Stomach (tissue), 9 donors: ENCODE data around the gene RSPO3. TPM values are rescaled to one million over a fixed set of nuclear protein-coding genes. Genes with fewer than 3 reads are reported as not detected.

Source experiments
- DNase-seq, 2 donors: peaks; one replicate each; pipeline versions ENCODE4 v3.0.0 to v3.0.0-alpha.2; 2013 to 2019
- H3K27ac ChIP-seq, 5 donors: fragments of 200-600 bp in 4 of 5; sonication (generic) in 4 of 5; one replicate each; pipeline ENCODE4 v1.5.1; 2013 to 2019; ENCODE audit warnings: mild to moderate bottlenecking in 1 of 5, moderate library complexity in 1 of 5
- H3K27me3 ChIP-seq, 3 donors: fragments of 200-600 bp; sonication (generic); one replicate each; pipeline ENCODE4 v1.5.1; 2017 to 2019; ENCODE audit warnings: mixed run types in 1 of 3
- H3K36me3 ChIP-seq, 4 donors: fragments of 200-600 bp; sonication (generic); 1 replicate in 3 of 4; 2 replicates in 1 of 4; pipeline ENCODE4 v1.5.1; 2016 to 2019
- H3K4me1 ChIP-seq, 4 donors: fragments of 200-600 bp; sonication (generic); one replicate each; pipeline ENCODE4 v1.5.1; 2016 to 2019
- H3K4me3 ChIP-seq, 4 donors: fragments of 200-600 bp; sonication (generic) in 3 of 4; one replicate each; pipeline ENCODE4 v1.5.1; 2016 to 2019; ENCODE audit warnings: mild to moderate bottlenecking in 1 of 4
- H3K9me3 ChIP-seq, 4 donors: fragments of 200-600 bp; sonication (generic); one replicate each; pipeline ENCODE4 v1.5.1; 2016 to 2019
- CTCF ChIP-seq, 7 experiments: fragments of 450-650 bp in 4 of 7; fragments of 200-600 bp in 3 of 7; sonication (generic) in 3 of 7; IDR thresholded peaks; one replicate each; pipeline ENCODE4 v1.5.1; 2016 to 2019; ENCODE audit warnings: antibody characterized with exemption in 7 of 7, control low read depth in 2 of 7, mild to moderate bottlenecking in 1 of 7
- EP300 ChIP-seq: sonication (generic); formaldehyde crosslinking; IDR thresholded peaks from one replicate; pipeline ENCODE4 v1.6.1; 2017; ENCODE audit warnings: antibody characterized with exemption
- POLR2A ChIP-seq, 4 donors: fragments of 450-650 bp; IDR thresholded peaks; one replicate each; pipeline ENCODE4 v1.6.1; 2016; ENCODE audit warnings: antibody characterized with exemption in 4 of 4, control low read depth in 2 of 4, mild to moderate bottlenecking in 1 of 4, moderate library complexity in 1 of 4
- POLR2AphosphoS5 ChIP-seq, 3 donors: sonication (generic); formaldehyde crosslinking; IDR thresholded peaks; one replicate each; pipeline ENCODE4 v1.6.1; 2016; ENCODE audit warnings: antibody characterized with exemption in 3 of 3
- WGBS, 5 donors: extraction: QIAGEN DNeasy Blood & Tissue Kit in 3 of 5; methylation state at CpG; one replicate each; pipeline versions ENCODE4 v1.1.5 to v1.1.7; 2013 to 2018; 5-methylcytosine and 5-hydroxymethylcytosine counted together
- intact Hi-C: fragments of 100-400 bp; cut with DNase I; formaldehyde crosslinking; loops from one replicate; pipeline ENCODE4 v1.15.1; 2023; ENCODE audit warnings: low total_unique reads
- polyA plus RNA-seq, 3 donors: library from polyadenylated mRNA; stranded (reverse); fragments of 200-250 nt; gene quantifications; one replicate each; pipeline ENCODE4 v1.2.3, GENCODE V29; 2013
- total RNA-seq, 5 donors: library from RNA; depleted of rRNA; stranded (reverse); fragments of >200 nt; gene quantifications; one replicate each; pipeline versions ENCODE4 v1.1.0 to v1.2.3, GENCODE V29; 2014 to 2016
- donor health status: healthy with polysubstance abuse.
- donor health status: Bipolar disorder and iron deficiency.
- donor health status: healthy.

RSPO3 gene
- total and polyA plus RNA-seq, 8 donors: 2.0 to 59.5 (median 7.6) TPM

- H3K27me3 ChIP-seq: no peaks in the 10 kb centered on the region
- H3K4me3 ChIP-seq: no peak overlapping the region
- no peaks in the 10 kb centered on the region for H3K9me3 ChIP-seq
- no peak for DNase-seq
- WGBS, 5 donors: 64 to 77% (median 72%) methylated on average over 4 of the region's 4 CpGs
- no peak overlapping the region for H3K27ac ChIP-seq
- H3K4me1 ChIP-seq: no peaks in the 10 kb centered on the region
- TF ChIP-seq POLR2AphosphoS5 (IDR thresholded peaks at IDR 0.05) (no peak), EP300 (no peak), POLR2A (IDR thresholded peaks at IDR 0.05) (no peak), CTCF (IDR thresholded peaks at IDR 0.05) (no peak)
- no peaks in the 10 kb centered on the region for H3K36me3 ChIP-seq
- intact Hi-C loops: no loop called here
These were observed 42.0 kb upstream of the RSPO3 start for GRCh38 chr6:127076466-127076865.

GRCh38 chr6:127077886-127078285 is 40.6 kb upstream of the RSPO3 start:
- Histone ChIP-seq H3K4me1 (no peaks in the 10 kb centered on the region), H3K9me3 (no peaks in the 10 kb centered on the region), H3K27ac (no peak overlapping the region), H3K4me3 (no peak overlapping the region), H3K36me3 (no peaks in the 10 kb centered on the region), H3K27me3 (no peaks in the 10 kb centered on the region)
- intact Hi-C loops: no loop called here
- 86 to 94% (median 93%) methylated on average over 2 of the region's 2 CpGs for WGBS, 5 donors
- no peak for DNase-seq
- TF ChIP-seq EP300 (no peak), POLR2A (IDR thresholded peaks at IDR 0.05) (no peak), CTCF (IDR thresholded peaks at IDR 0.05) (no peak), POLR2AphosphoS5 (IDR thresholded peaks at IDR 0.05) (no peak)

GRCh38 chr6:127078669-127079068 is 39.8 kb upstream of the RSPO3 start:
- no peak for TF ChIP-seq POLR2A (IDR thresholded peaks at IDR 0.05)
- no peak for TF ChIP-seq EP300
- no peak for TF ChIP-seq POLR2AphosphoS5 (IDR thresholded peaks at IDR 0.05)
- no peak for TF ChIP-seq CTCF (IDR thresholded peaks at IDR 0.05)
- Histone ChIP-seq H3K36me3 (no peaks in the 10 kb centered on the region), H3K4me1 (no peaks in the 10 kb centered on the region), H3K9me3 (no peaks in the 10 kb centered on the region), H3K27ac (no peak overlapping the region), H3K27me3 (no peaks in the 10 kb centered on the region), H3K4me3 (no peak overlapping the region)
- DNase-seq: no peak
- intact Hi-C loops: no loop called here
- whole genome bisulfite sequencing, 5 donors: 90 to 96% (median 95%) methylated on average over 5 of the region's 5 CpGs

- no peak overlapping the region for H3K27ac ChIP-seq
- no peak overlapping the region for H3K4me3 ChIP-seq
- intact Hi-C loops: no loop called here
- no peaks in the 10 kb centered on the region for H3K4me1 ChIP-seq
- H3K9me3 ChIP-seq: no peaks in the 10 kb centered on the region
- H3K27me3 ChIP-seq: no peaks in the 10 kb centered on the region
- H3K36me3 ChIP-seq: no peaks in the 10 kb centered on the region
- DNase-seq: peak in 1 of 2 donors; percentile 6
- TF ChIP-seq POLR2AphosphoS5 (IDR thresholded peaks at IDR 0.05): no peak
- no peak for TF ChIP-seq EP300
- TF ChIP-seq POLR2A (IDR thresholded peaks at IDR 0.05): no peak
- TF ChIP-seq CTCF (IDR thresholded peaks at IDR 0.05): no peak
These were observed 38.8 kb upstream of the RSPO3 start for GRCh38 chr6:127079681-127080080.
